Neural cell (in vitro differentiated cells): ENCODE results near the gene NOS1AP.

Source experiments
- EP300 ChIP-seq: fragments of 450-650 bp; conservative IDR thresholded peaks from 2 replicates; pipeline ENCODE4 v1.6.1; 2014; ENCODE audit warnings: antibody characterized with exemption, mild to moderate bottlenecking, moderate library complexity; ENCODE audit not compliant: poor library complexity, severe bottlenecking
- EZH2 ChIP-seq: fragments of 200-600, 300-800 bp; shearing (Covaris generic), sonication (generic); IDR thresholded peaks from 2 replicates; pipeline ENCODE4 v1.6.1; 2014; ENCODE audit warnings: antibody characterized with exemption, low read length, borderline replicate concordance, mild to moderate bottlenecking; ENCODE audit not compliant: insufficient read depth, poor library complexity, severe bottlenecking
- MXI1 ChIP-seq: fragments of 450-650 bp; conservative IDR thresholded peaks from 2 replicates; pipeline ENCODE4 v1.6.1; 2014; ENCODE audit warnings: antibody characterized with exemption, mild to moderate bottlenecking; ENCODE audit not compliant: poor library complexity, severe bottlenecking
- POLR2AphosphoS5 ChIP-seq: IDR thresholded peaks from 2 replicates; pipeline ENCODE4 v1.6.1; 2012
- RAD21 ChIP-seq: fragments of 450-650 bp; conservative IDR thresholded peaks from 2 replicates; pipeline ENCODE4 v1.6.1; 2014; ENCODE audit warnings: antibody characterized with exemption, mild to moderate bottlenecking, moderate library complexity
- SMC3 ChIP-seq: fragments of 450-650 bp; conservative IDR thresholded peaks from 2 replicates; pipeline ENCODE4 v1.6.1; 2014; ENCODE audit warnings: antibody characterized with exemption, mild to moderate bottlenecking, moderate library complexity; ENCODE audit not compliant: poor library complexity
- TAF1 ChIP-seq: IDR thresholded peaks from 2 replicates; pipeline ENCODE4 v1.6.1; 2012; ENCODE audit warnings: low read depth
- TF ChIP-seq, protein P1 (sequence below): fragments of 450-650 bp; IDR thresholded peaks from 2 replicates; pipeline ENCODE4 v1.5.1; 2014; ENCODE audit warnings: antibody characterized with exemption, mild to moderate bottlenecking, moderate library complexity; ENCODE audit not compliant: poor library complexity, severe bottlenecking
- TF ChIP-seq, protein P2 (sequence below): IDR thresholded peaks from 2 replicates; pipeline ENCODE4 v1.6.1; 2012; ENCODE audit warnings: borderline replicate concordance

DNA sequence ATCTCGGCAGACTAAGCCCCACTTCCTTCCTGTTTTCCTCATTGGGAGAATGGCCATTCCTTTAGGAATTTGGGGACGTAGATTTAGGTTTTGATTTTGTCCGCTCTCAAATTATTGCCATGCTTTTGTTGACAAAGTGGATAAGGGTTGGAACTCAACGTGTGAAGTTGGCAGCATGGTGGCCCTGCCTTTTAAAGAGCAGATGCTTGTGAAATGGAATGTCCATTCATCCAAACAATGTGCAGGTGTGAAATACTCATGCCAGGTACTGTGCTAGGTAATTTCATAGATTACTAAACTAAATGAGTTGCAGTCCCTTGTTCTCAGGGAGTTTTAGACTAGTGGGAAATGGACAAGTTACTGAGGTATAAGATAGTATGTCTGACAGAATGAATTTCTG lies 232.2 kb downstream of the NOS1AP start:
- TF ChIP-seq, protein P1, sequence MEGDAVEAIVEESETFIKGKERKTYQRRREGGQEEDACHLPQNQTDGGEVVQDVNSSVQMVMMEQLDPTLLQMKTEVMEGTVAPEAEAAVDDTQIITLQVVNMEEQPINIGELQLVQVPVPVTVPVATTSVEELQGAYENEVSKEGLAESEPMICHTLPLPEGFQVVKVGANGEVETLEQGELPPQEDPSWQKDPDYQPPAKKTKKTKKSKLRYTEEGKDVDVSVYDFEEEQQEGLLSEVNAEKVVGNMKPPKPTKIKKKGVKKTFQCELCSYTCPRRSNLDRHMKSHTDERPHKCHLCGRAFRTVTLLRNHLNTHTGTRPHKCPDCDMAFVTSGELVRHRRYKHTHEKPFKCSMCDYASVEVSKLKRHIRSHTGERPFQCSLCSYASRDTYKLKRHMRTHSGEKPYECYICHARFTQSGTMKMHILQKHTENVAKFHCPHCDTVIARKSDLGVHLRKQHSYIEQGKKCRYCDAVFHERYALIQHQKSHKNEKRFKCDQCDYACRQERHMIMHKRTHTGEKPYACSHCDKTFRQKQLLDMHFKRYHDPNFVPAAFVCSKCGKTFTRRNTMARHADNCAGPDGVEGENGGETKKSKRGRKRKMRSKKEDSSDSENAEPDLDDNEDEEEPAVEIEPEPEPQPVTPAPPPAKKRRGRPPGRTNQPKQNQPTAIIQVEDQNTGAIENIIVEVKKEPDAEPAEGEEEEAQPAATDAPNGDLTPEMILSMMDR: no peak
- TF ChIP-seq RAD21 (no peak), POLR2AphosphoS5 (no peak), MXI1 (no peak), EZH2 (no peak), TAF1 (no peak), EP300 (no peak), SMC3 (no peak)
- TF ChIP-seq, protein P2, sequence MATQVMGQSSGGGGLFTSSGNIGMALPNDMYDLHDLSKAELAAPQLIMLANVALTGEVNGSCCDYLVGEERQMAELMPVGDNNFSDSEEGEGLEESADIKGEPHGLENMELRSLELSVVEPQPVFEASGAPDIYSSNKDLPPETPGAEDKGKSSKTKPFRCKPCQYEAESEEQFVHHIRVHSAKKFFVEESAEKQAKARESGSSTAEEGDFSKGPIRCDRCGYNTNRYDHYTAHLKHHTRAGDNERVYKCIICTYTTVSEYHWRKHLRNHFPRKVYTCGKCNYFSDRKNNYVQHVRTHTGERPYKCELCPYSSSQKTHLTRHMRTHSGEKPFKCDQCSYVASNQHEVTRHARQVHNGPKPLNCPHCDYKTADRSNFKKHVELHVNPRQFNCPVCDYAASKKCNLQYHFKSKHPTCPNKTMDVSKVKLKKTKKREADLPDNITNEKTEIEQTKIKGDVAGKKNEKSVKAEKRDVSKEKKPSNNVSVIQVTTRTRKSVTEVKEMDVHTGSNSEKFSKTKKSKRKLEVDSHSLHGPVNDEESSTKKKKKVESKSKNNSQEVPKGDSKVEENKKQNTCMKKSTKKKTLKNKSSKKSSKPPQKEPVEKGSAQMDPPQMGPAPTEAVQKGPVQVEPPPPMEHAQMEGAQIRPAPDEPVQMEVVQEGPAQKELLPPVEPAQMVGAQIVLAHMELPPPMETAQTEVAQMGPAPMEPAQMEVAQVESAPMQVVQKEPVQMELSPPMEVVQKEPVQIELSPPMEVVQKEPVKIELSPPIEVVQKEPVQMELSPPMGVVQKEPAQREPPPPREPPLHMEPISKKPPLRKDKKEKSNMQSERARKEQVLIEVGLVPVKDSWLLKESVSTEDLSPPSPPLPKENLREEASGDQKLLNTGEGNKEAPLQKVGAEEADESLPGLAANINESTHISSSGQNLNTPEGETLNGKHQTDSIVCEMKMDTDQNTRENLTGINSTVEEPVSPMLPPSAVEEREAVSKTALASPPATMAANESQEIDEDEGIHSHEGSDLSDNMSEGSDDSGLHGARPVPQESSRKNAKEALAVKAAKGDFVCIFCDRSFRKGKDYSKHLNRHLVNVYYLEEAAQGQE: no peak
